VCaP (cell line): ENCODE results near the gene BFSP2.
"Not testable (repeated sequence)": the region's sequence is repeated elsewhere in the genome, so short reads cannot be mapped to it uniquely, and the experiment has no call there.

Source experiments
- H3K27ac ChIP-seq: fragments of 450-650 bp; 2 replicates; pipeline ENCODE4 v1.5.1; 2017
- CTCF ChIP-seq: fragments of 450-650 bp; conservative IDR thresholded peaks from 2 replicates; pipeline ENCODE4 v1.5.1; 2017; ENCODE audit warnings: mild to moderate bottlenecking, moderate library complexity

BFSP2 gene

GRCh38 chr3:133512416-133513089 lies 112.7 kb downstream of the BFSP2 start:
- TF ChIP-seq CTCF = no peak
- no peak overlapping the region for H3K27ac ChIP-seq

- TF ChIP-seq CTCF = no peak
- H3K27ac ChIP-seq = no peak overlapping the region
Observed at GRCh38 chr3:133514418-133514817, 114.6 kb downstream of the BFSP2 start.

- no peak overlapping the region for H3K27ac ChIP-seq
- no peak for TF ChIP-seq CTCF
Observed at GRCh38 chr3:133515127-133515526, 115.3 kb downstream of the BFSP2 start.

DNA sequence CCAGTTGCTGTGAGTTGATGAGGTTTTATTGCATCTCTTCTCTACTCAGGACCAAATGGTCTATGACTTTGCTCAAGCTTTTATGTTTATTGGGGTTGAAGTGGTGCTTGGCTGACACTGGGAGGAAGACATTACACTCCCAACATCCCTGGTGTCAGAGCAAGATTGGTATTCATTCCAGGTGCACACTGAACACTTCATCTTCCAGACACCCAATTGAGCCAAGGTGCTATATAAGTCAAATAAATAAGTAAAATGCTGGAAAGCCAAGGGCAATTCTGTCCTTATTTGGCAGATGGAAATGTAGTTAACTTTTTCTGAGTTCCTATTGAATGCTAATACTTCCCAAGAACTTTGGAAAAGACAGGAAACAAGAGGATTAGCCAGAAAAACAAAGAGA lies 120.4 kb downstream of the BFSP2 start:
- no peak for TF ChIP-seq CTCF
- H3K27ac ChIP-seq = no peak overlapping the region

GRCh38 chr3:133520938-133521337 lies 121.1 kb downstream of the BFSP2 start:
- H3K27ac ChIP-seq = not testable (repeated sequence)

- no peak for TF ChIP-seq CTCF
- no peak overlapping the region for H3K27ac ChIP-seq
Observed at GRCh38 chr3:133521946-133522345, 122.1 kb downstream of the BFSP2 start.

DNA sequence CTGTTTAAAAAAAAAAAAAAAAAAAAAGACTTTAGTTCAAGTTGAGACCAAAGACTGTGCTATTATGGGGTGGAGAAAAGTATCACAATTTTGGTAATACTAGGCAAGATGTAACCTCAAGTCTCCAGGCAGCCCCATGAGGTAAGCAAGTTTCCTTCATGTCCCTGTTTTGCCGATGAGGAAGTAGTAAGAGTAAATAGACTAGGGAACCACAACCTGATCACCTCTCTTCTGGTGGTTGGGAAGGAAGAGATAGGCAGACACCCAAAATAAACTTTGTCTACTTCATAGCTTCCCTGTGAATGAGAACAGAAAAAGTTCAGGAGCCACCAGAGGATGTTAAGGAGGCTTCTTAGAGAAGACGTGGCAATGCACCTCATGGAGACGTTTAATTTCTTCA lies 123.9 kb downstream of the BFSP2 start:
- H3K27ac ChIP-seq = not testable (repeated sequence)
